HepG2 (cell line): ENCODE data around the gene RAP1GAP2. TPM values are rescaled to one million over a fixed set of nuclear protein-coding genes. Genes with fewer than 3 reads are reported as not detected.

ENCODE experiments used
- ARID5B ChIP-seq: IDR thresholded peaks from 2 replicates; pipeline ENCODE4 v1.4.0; 2020; ENCODE audit warnings: mild to moderate bottlenecking, missing genetic modification reagents
- BCLAF1 ChIP-seq: fragments of 450-650 bp; IDR thresholded peaks from 2 replicates; pipeline ENCODE4 v1.6.1; 2017; ENCODE audit warnings: mild to moderate bottlenecking
- ELF3 ChIP-seq: IDR thresholded peaks from 2 replicates; pipeline ENCODE4 v1.6.1; 2016; ENCODE audit warnings: missing genetic modification reagents, missing compliant biosample characterization
- FOXA3 ChIP-seq: IDR thresholded peaks from 2 replicates; pipeline ENCODE4 v1.6.1; 2016; ENCODE audit warnings: missing genetic modification reagents, missing compliant biosample characterization
- IRF9 ChIP-seq: sonication (generic); formaldehyde crosslinking; IDR thresholded peaks from 2 replicates; pipeline ENCODE4 v1.8.0; 2022; ENCODE audit warnings: missing genetic modification reagents, mild to moderate bottlenecking, borderline replicate concordance
- LRRFIP1 ChIP-seq: sonication (generic); formaldehyde crosslinking; conservative IDR thresholded peaks from 2 replicates; pipeline ENCODE4 v1.4.0; 2020; ENCODE audit warnings: missing genetic modification reagents
- MAFG ChIP-seq: sonication (generic); formaldehyde crosslinking; IDR thresholded peaks from 2 replicates; pipeline ENCODE4 v1.5.1; 2020; ENCODE audit warnings: mild to moderate bottlenecking, missing genetic modification reagents
- PLSCR1 ChIP-seq: sonication (generic); formaldehyde crosslinking; IDR thresholded peaks from 2 replicates; pipeline ENCODE4 v1.5.0; 2020; ENCODE audit warnings: missing genetic modification reagents, mild to moderate bottlenecking, borderline replicate concordance
- POGZ ChIP-seq: sonication (generic); formaldehyde crosslinking; IDR thresholded peaks from 2 replicates; pipeline ENCODE4 v1.4.0; 2020; ENCODE audit warnings: mild to moderate bottlenecking, missing genetic modification reagents
- STAG1 ChIP-seq: sonication (generic); formaldehyde crosslinking; IDR thresholded peaks from 2 replicates; pipeline ENCODE4 v1.4.0; 2020; ENCODE audit warnings: missing genetic modification reagents
- TARDBP ChIP-seq: sonication (generic); formaldehyde crosslinking; IDR thresholded peaks from 2 replicates; pipeline ENCODE4 v1.8.0; 2022; ENCODE audit warnings: mild to moderate bottlenecking, missing genetic modification reagents
- WIZ ChIP-seq: sonication (generic); formaldehyde crosslinking; IDR thresholded peaks from 2 replicates; pipeline ENCODE4 v1.5.1; 2020; ENCODE audit warnings: mild to moderate bottlenecking, missing genetic modification reagents
- ZFP41 ChIP-seq: sonication (generic); formaldehyde crosslinking; IDR thresholded peaks from 2 replicates; pipeline ENCODE4 v1.4.0; 2020; ENCODE audit warnings: mild to moderate bottlenecking, missing genetic modification reagents, borderline replicate concordance
- ZNF337 ChIP-seq: sonication (generic); formaldehyde crosslinking; IDR thresholded peaks from 2 replicates; pipeline ENCODE4 v1.5.1; 2020; ENCODE audit warnings: missing genetic modification reagents, low read depth, mild to moderate bottlenecking, borderline replicate concordance
- ZNF670 ChIP-seq: sonication (generic); formaldehyde crosslinking; IDR thresholded peaks from 2 replicates; pipeline ENCODE4 v1.8.0; 2022; ENCODE audit warnings: mild to moderate bottlenecking, missing genetic modification reagents, borderline replicate concordance
- polyA plus RNA-seq, 8 experiments: library from polyadenylated mRNA; depleted of rRNA in 3 of 8; stranded (reverse) in 7 of 8; unstranded in 1 of 8; fragments of >200 nt; fragmentation: Illumina TruSeq in 4 of 8; extraction: Trizol in 4 of 8; gene quantifications; 2 replicates each; pipeline versions ENCODE4 v1.2.1 to v1.2.3, GENCODE V29; 2011 to 2016; ENCODE audit warnings: low read depth in 4 of 8, missing spikeins in 1 of 8, mixed read lengths in 1 of 8; ENCODE audit not compliant: insufficient read depth in 1 of 8
- total RNA-seq, 5 experiments: library from RNA; depleted of rRNA; stranded (reverse); fragments of >200 nt; fragmentation: Illumina TruSeq; extraction: Trizol; gene quantifications; 2 replicates each; pipeline ENCODE4 v1.2.3, GENCODE V29; 2016; ENCODE audit warnings: low read depth in 1 of 5

Gene RAP1GAP2
- total and polyA plus RNA-seq, 2 of the 13 experiments (the other 11 are each of a cell fraction or from before 2014, with no cell fraction given): 10.9 to 12.0 TPM

GRCh38 chr17:2786176-2786881, 9.9 kb upstream of the RAP1GAP2 start (continued):
- TF ChIP-seq BCLAF1 (no peak), STAG1 (CRISPR knock-in tag) (peak; percentile 66), ELF3 (peak; percentile 53), ZNF337 (no peak), MAFG (CRISPR knock-in tag) (no peak), PLSCR1 (CRISPR knock-in tag) (no peak), ZFP41 (CRISPR knock-in tag) (no peak), ZNF670 (no peak), IRF9 (CRISPR knock-in tag) (no peak), WIZ (CRISPR knock-in tag) (no peak), POGZ (CRISPR knock-in tag) (peak; percentile 63; the same call in 1 of the 2 replicates), TARDBP (CRISPR knock-in tag) (peak; percentile 44; the same call in 1 of the 2 replicates), LRRFIP1 (CRISPR knock-in tag) (no peak), FOXA3 (CRISPR knock-in tag) (0 out of 2 replicates have a peak, but pooled peaks have one; percentile 12), ARID5B (CRISPR knock-in tag) (0 out of 2 replicates have a peak, but pooled peaks have one; percentile 22)
